WERI-Rb-1 (cell line): ENCODE data around the gene KCNK5.

Experiments
- DNase-seq: peaks from one replicate; pipeline ENCODE4 v3.0.0-alpha.2; 2020
- H3K27ac ChIP-seq: fragments of 250-450 bp; sonication (Bioruptor Pico); 2 replicates; pipeline ENCODE4 v1.5.1; 2020; ENCODE audit warnings: mild to moderate bottlenecking, moderate library complexity
- H3K27me3 ChIP-seq: fragments of 250-450 bp; sonication (Bioruptor Pico); 2 replicates; pipeline ENCODE4 v1.5.1; 2021; ENCODE audit warnings: mild to moderate bottlenecking, low read depth, moderate library complexity; ENCODE audit not compliant: insufficient read depth, severe bottlenecking
- H3K36me3 ChIP-seq: fragments of 250-450 bp; sonication (Bioruptor Pico); 2 replicates; pipeline ENCODE4 v1.5.1; 2020; ENCODE audit warnings: mild to moderate bottlenecking, moderate library complexity
- H3K4me3 ChIP-seq: 2 replicates; pipeline ENCODE4 v1.5.1; 2011; ENCODE audit warnings: low read depth, mild to moderate bottlenecking, control low read depth, low read length
- H3K9me3 ChIP-seq: fragments of 250-450 bp; sonication (Bioruptor Pico); 2 replicates; pipeline ENCODE4 v1.5.1; 2021; ENCODE audit warnings: mild to moderate bottlenecking, moderate library complexity; ENCODE audit not compliant: severe bottlenecking
- CTCF ChIP-seq: IDR thresholded peaks from 2 replicates; pipeline ENCODE4 v1.5.1; 2011; ENCODE audit warnings: low read depth, mild to moderate bottlenecking, control low read depth, inconsistent platforms, low read length

Gene KCNK5

GRCh38 chr6:39221115-39221514 is 8.2 kb downstream of the KCNK5 start:
- Histone ChIP-seq H3K36me3 (no peaks in the 10 kb centered on the region), H3K27me3 (no peaks in the 10 kb centered on the region), H3K27ac (no peak overlapping the region), H3K9me3 (peaks cover 5% of the 10 kb centered on the region), H3K4me3 (no peak overlapping the region)
- DNase-seq = no peak
- TF ChIP-seq CTCF = no peak

- peaks cover 5% of the 10 kb centered on the region for H3K9me3 ChIP-seq
- peak; percentile 38; the same call in 1 of the 2 replicates for TF ChIP-seq CTCF
- H3K27ac ChIP-seq = peak overlapping the region; percentile 13
- H3K27me3 ChIP-seq = no peaks in the 10 kb centered on the region
- no peaks in the 10 kb centered on the region for H3K36me3 ChIP-seq
- no peak overlapping the region for H3K4me3 ChIP-seq
- peak; percentile 56 for DNase-seq
Observed at GRCh38 chr6:39218868-39219567, 10.3 kb downstream of the KCNK5 start.

- H3K4me3 ChIP-seq = no peak overlapping the region
- no peaks in the 10 kb centered on the region for H3K36me3 ChIP-seq
- H3K27me3 ChIP-seq = no peaks in the 10 kb centered on the region
- peaks cover under 1% of the 10 kb centered on the region for H3K9me3 ChIP-seq
- DNase-seq = peak; percentile 52
- no peak for TF ChIP-seq CTCF
- no peak overlapping the region; the same call in 1 of the 2 replicates for H3K27ac ChIP-seq
Observed at GRCh38 chr6:39217177-39217864, 12.0 kb downstream of the KCNK5 start.

GRCh38 chr6:39215640-39216158 is 13.6 kb downstream of the KCNK5 start:
- no peak for DNase-seq
- Histone ChIP-seq H3K4me3 (no peak overlapping the region), H3K27ac (no peak overlapping the region), H3K27me3 (no peaks in the 10 kb centered on the region), H3K9me3 (no peaks in the 10 kb centered on the region), H3K36me3 (no peaks in the 10 kb centered on the region)
- TF ChIP-seq CTCF = no peak

GRCh38 chr6:39214846-39215639 is 14.2 kb downstream of the KCNK5 start:
- no peaks in the 10 kb centered on the region for H3K9me3 ChIP-seq
- no peaks in the 10 kb centered on the region for H3K36me3 ChIP-seq
- no peak overlapping the region for H3K4me3 ChIP-seq
- DNase-seq = no peak
- no peak overlapping the region for H3K27ac ChIP-seq
- no peaks in the 10 kb centered on the region for H3K27me3 ChIP-seq
- no peak for TF ChIP-seq CTCF
